NAMALWA (cell line): ENCODE data around the gene GRM8.

Source experiments
- DNase-seq: peaks from one replicate; pipeline ENCODE4 v3.0.0-alpha.2; 2015; ENCODE audit warnings: low spot score

Gene GRM8

GRCh38 chr7:127146746-127147536 lies 105.8 kb downstream of the GRM8 start:
- no peak for DNase-seq

DNA sequence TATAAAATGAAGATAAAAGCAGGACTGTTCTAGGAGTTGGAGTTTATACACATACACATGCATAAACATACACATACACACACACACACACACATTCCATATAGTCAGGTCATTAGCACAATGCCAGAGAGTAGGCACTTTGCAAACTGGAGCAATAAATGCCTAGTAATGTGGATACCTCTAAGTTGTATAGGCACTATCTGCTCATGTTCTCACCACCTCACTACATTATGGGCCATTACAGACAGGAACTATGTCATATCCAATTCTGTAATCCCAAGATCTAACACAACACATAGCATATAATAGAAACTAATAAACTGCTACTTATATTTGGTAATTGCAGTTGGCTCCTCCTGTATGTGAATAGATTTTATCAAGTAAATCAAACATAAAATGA lies 115.6 kb downstream of the GRM8 start:
- DNase-seq, result no peak

GRCh38 chr7:127135871-127136485 lies 116.8 kb downstream of the GRM8 start:
- DNase-seq, result no peak

GRCh38 chr7:127123220-127123619 lies 129.5 kb downstream of the GRM8 start:
- no peak for DNase-seq

GRCh38 chr7:127119517-127119916 lies 133.2 kb downstream of the GRM8 start:
- no peak for DNase-seq

DNA sequence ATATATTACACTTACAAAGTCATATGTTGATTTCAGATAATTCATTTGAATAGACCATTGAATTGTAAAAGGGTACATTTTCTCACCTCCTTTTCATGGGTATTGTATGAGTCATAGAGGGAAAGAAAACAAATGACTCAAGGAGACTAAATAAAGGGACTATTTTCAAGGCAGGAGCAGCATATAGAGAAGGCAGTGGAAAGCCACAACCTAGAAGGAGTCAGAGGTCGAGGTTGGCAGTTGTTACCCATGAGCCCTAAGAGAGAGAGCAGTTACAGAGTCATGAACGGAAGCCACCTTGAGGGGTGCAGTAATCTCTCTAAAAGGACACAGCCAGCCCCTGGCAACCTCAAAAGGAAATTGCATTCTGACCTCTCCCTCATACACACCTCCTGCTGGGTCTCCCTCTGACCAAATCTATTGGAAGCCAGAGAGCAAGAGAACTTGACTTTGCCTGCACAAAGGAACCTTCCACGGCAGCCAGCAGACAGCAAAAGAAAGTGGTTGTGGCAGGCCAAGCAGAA lies 137.9 kb downstream of the GRM8 start:
- DNase-seq, result no peak

- DNase-seq, result peak; percentile 75
These were observed 145.1 kb downstream of the GRM8 start for GRCh38 chr7:127107601-127108007.

GRCh38 chr7:127093340-127093739 lies 159.4 kb downstream of the GRM8 start:
- no peak for DNase-seq

DNA sequence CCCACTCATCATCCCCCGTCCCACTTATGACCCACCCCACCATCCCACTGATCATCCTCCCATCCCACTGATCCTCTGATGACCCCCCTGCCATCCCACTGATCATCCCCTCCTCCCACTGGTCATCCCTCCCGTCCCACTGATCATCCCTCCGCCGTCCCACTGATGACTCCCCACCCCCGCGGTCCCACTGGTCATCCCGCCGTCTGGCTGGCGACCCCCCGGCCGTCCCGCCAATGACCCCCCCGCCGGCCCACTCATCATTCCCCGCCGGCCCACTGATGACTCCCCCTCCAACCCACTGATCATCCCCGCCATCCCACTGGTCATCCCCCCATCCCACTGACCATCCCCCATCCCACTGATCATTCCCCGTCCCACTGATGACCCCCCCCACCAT lies 161.1 kb downstream of the GRM8 start:
- DNase-seq, result no peak

- no peak for DNase-seq
These were observed 163.6 kb downstream of the GRM8 start for GRCh38 chr7:127089146-127089545.

GRCh38 chr7:127081539-127081938 lies 171.2 kb downstream of the GRM8 start:
- DNase-seq, result no peak

DNA sequence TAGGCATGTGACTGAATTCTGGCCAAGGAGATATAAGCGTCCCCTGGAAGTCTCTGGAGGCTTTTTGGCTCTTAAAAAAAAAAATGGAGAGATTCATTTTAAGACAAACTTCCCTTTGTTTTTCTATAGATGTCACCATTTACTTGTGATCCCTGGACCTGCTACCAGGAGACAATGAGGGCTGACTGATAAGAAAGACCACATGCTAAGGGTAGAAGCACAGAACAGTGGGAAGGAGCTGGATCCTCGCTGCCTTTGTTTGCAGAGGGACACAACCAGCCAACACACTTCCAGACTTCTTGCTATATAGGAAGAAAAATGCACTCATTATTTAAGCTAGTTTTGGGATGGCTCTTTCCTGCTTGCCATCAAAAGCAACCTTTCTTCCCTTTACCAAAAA lies 172.2 kb downstream of the GRM8 start:
- DNase-seq, result no peak

GRCh38 chr7:127066974-127067373 lies 185.8 kb downstream of the GRM8 start:
- peak; percentile 33 for DNase-seq

DNA sequence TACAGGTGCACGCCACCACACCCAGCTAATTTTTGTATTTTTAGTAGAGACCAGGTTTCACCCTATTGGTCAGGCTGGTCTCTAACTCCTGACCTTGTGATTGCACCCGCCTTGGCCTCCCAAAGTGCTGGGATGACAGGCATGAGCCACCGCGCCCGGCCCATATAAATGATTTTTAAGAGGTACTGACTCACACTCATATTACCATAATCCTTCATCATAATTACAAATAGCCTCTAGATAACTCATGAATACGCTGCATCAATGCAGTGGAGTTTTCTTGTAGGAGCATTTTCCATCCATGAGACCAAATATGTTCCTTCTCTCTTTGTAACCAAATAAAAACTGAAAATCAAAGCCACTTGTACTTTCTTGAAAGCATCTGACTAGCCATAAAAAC lies 193.3 kb downstream of the GRM8 start:
- no peak for DNase-seq

DNA sequence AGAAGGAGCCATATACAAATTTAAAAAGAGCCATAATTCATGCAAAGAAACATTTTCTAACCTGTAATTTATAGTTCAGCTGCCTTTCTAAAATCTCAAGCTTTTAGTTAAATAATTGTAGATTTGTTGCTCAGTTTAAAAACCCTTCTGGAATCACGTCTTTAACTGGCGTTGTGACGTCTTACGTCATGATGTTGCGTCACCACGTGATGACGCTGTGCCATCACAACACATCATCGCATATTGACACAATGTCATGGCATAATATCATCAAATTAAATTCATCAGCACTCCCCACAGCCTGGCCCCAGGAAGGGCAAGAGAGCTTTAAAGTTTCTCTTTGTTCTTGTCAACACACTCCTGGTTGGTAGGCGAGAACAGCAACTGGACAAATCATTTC lies 194.8 kb downstream of the GRM8 start:
- no peak for DNase-seq

GRCh38 chr7:127056202-127056601 lies 196.5 kb downstream of the GRM8 start:
- DNase-seq, result no peak

DNA sequence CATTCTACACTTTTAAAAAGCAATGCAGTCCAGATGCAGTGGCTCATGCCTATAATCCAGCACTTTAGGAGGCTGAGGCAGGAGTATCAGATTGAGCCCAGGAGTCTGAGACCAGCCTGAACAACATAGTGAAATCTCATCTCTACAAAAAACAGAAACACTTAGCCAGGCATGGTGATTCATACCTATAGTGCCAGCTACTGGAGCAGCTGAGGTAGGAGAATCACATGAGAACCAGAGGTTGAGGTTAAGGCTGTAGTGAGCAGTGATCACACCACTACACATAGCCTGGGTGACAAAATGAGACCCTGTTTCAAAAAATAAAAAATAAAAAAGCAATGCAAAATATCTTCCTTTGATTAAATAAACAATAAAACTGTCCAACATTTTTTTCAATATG lies 205.2 kb downstream of the GRM8 start:
- no peak for DNase-seq

DNA sequence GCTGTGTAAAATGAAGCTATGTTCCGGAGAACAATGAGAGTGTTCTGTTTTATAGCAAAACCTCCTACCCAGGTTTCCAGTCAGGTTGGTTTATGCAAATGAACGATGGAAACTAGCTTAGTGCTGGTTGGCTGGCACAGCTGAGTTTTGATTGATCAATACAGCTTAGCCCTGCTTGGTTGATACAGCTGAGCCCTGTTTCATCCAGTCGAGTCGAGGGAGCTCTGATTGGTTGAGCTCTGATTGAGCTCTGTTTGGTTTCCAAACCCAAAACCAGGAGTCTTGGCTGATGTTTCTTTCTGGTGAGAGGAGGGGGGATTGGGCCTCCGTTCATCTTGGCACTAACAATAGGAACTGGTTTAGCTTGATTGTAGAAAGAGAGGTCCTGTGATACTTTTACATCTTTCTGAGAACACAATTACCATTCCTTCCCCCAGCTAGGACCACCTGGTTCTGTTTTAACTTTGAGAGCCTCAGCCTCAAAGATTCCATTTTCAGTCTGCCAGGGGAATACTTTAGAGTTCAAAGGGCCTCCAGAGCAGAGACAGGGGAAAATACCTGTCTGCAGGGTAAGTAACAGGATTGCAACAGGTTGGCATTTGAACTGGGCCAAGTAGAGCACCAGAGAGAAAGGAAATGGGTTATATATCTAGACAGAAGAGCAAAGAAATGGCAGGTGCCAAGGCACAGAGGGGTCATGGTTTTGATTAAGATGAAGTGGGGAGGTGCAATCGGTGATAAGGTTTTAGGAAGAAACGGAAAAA lies 210.9 kb downstream of the GRM8 start:
- DNase-seq, result no peak

GRCh38 chr7:127040042-127040441 lies 212.7 kb downstream of the GRM8 start:
- DNase-seq, result no peak

- no peak for DNase-seq
These were observed 213.2 kb downstream of the GRM8 start for GRCh38 chr7:127039541-127039940.

- no peak for DNase-seq
These were observed 217.4 kb downstream of the GRM8 start for GRCh38 chr7:127035203-127035849.

- no peak for DNase-seq
These were observed 218.4 kb downstream of the GRM8 start for GRCh38 chr7:127034186-127034806.
